Neural crest cell (in vitro differentiated cells): ENCODE results near the gene DENND5B. TPM values are rescaled to one million over a fixed set of nuclear protein-coding genes. Genes with fewer than 3 reads are reported as not detected.

Experiments used
- DNase-seq: peaks from one replicate; pipeline ENCODE4 v3.0.0; 2021; ENCODE audit warnings: low read depth, mixed read lengths, low spot score
- H3K27ac Mint-ChIP-seq: one replicate; pipeline ENCODE4 v1.8.0; 2021; ENCODE audit warnings: mild to moderate bottlenecking, mixed read lengths; ENCODE audit not compliant: unreplicated experiment
- H3K27me3 Mint-ChIP-seq: 2 replicates; pipeline ENCODE4 v1.8.0; 2021; ENCODE audit warnings: low read depth, mild to moderate bottlenecking, mixed read lengths
- H3K36me3 Mint-ChIP-seq: 2 replicates; pipeline ENCODE4 v1.8.0; 2021; ENCODE audit warnings: low read depth, mild to moderate bottlenecking, mixed read lengths
- H3K4me1 Mint-ChIP-seq: 2 replicates; pipeline ENCODE4 v1.8.0; 2021; ENCODE audit warnings: mixed read lengths
- H3K4me3 Mint-ChIP-seq: one replicate; pipeline ENCODE4 v1.8.0; 2021; ENCODE audit warnings: mild to moderate bottlenecking, mixed read lengths
- H3K9me3 Mint-ChIP-seq: 2 replicates; pipeline ENCODE4 v1.8.0; 2021; ENCODE audit warnings: mixed read lengths
- CTCF ChIP-seq: fragments of 200-600 bp; sonication (generic); conservative IDR thresholded peaks from 2 replicates; pipeline ENCODE4 v1.5.0; 2021; ENCODE audit warnings: antibody characterized with exemption, mild to moderate bottlenecking
- total RNA-seq: library from RNA; stranded (reverse); gene quantifications from 2 replicates; pipeline ENCODE4 v1.2.1, GENCODE V29; 2021

The DENND5B gene
- total RNA-seq, 1 donor from 2014 or later = 33.2 TPM

- TF ChIP-seq CTCF = no peak
- H3K4me3 Mint-ChIP-seq = no peak overlapping the region
- DNase-seq = no peak
- H3K27me3 Mint-ChIP-seq = no peaks in the 10 kb centered on the region
- no peaks in the 10 kb centered on the region for H3K9me3 Mint-ChIP-seq
- H3K36me3 Mint-ChIP-seq = no peaks in the 10 kb centered on the region
- H3K4me1 Mint-ChIP-seq = peaks cover 44% of the 10 kb centered on the region
- peak overlapping the region; percentile 25 for H3K27ac Mint-ChIP-seq
These were observed 39.1 kb upstream of the DENND5B start for GRCh38 chr12:31629756-31630732.

GRCh38 chr12:31627456-31628054 lies 36.6 kb upstream of the DENND5B start:
- H3K27ac Mint-ChIP-seq = no peak overlapping the region

GRCh38 chr12:31626270-31626995 lies 35.5 kb upstream of the DENND5B start:
- Mint-ChIP-seq H3K27ac (no peak overlapping the region), H3K36me3 (no peaks in the 10 kb centered on the region), H3K27me3 (no peaks in the 10 kb centered on the region), H3K4me3 (no peak overlapping the region), H3K4me1 (peaks cover 37% of the 10 kb centered on the region), H3K9me3 (no peaks in the 10 kb centered on the region)
- no peak for TF ChIP-seq CTCF
- no peak for DNase-seq

More at GRCh38 chr12:31627456-31628054, 36.6 kb upstream of the DENND5B start:
- no peak for DNase-seq
- Mint-ChIP-seq H3K27me3 (no peaks in the 10 kb centered on the region), H3K4me1 (peaks cover 41% of the 10 kb centered on the region), H3K4me3 (no peak overlapping the region), H3K9me3 (no peaks in the 10 kb centered on the region), H3K36me3 (no peaks in the 10 kb centered on the region)
- TF ChIP-seq CTCF = no peak

GRCh38 chr12:31622038-31622437 lies 31.1 kb upstream of the DENND5B start:
- Mint-ChIP-seq H3K36me3 (no peaks in the 10 kb centered on the region), H3K27ac (peak overlapping the region; percentile 68), H3K27me3 (no peaks in the 10 kb centered on the region), H3K4me1 (peaks cover 8% of the 10 kb centered on the region), H3K4me3 (no peak overlapping the region), H3K9me3 (no peaks in the 10 kb centered on the region)
- TF ChIP-seq CTCF = no peak
- DNase-seq = no peak

GRCh38 chr12:31620311-31620710 lies 29.4 kb upstream of the DENND5B start:
- Mint-ChIP-seq H3K9me3 (no peaks in the 10 kb centered on the region), H3K4me3 (no peak overlapping the region), H3K4me1 (peaks cover 3% of the 10 kb centered on the region), H3K27ac (no peak overlapping the region), H3K36me3 (no peaks in the 10 kb centered on the region), H3K27me3 (no peaks in the 10 kb centered on the region)
- no peak for DNase-seq
- TF ChIP-seq CTCF = no peak
